Measurements from ENCODE around the gene ADIPOQ. TPM values are rescaled to one million over a fixed set of nuclear protein-coding genes. Genes with fewer than 3 reads are reported as not detected.
A peak's percentile ranks its signal among the peaks of the same experiment; 100 is the strongest.

Gene ADIPOQ
- polyA plus RNA-seq, 1 donor (not counting 4 experiments of a cell fraction or from before 2014, with no cell fraction given), result not detected

DNA sequence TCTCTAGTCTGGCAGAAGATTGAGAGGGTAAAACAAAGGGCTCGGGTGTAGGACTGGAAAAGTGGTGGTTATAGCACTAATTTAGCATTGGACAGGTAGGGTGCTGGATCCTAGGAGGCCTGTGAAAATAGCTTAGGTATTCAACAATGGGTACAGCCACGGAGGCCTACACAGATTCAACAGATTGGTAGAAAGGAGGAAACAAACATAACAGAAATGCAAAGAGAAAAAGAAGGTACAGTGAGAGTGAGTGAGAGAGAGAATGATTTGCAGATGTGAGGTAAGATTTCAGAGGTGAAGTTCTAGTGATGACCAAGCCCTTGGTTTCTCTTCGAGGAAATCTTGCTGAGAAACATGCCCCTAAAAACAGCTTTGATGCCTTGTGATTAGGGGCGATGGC, 37.9 kb downstream of the ADIPOQ start:
- no peak overlapping the region for H3K9ac ChIP-seq (ENCODE audit: control insufficient read depth, extremely low read depth, insufficient read depth, low read length)
- peaks cover 21% of the 10 kb centered on the region for H3K4me1 ChIP-seq (ENCODE audit: control insufficient read depth, extremely low read depth, insufficient read depth, low read length)
- H3K4me3 ChIP-seq (ENCODE audit: control insufficient read depth in 2 of 3, extremely low read depth in 1 of 3, insufficient read depth in 2 of 3, low read depth in 1 of 3, low read length in 3 of 3), result no peak overlapping the region
- H3K9me1 ChIP-seq (ENCODE audit: control insufficient read depth, extremely low read depth, insufficient read depth, low read length), result no peaks in the 10 kb centered on the region
- H3K27ac ChIP-seq (ENCODE audit: control insufficient read depth, insufficient read depth, low read length), result no peak overlapping the region
- H3K4me2 ChIP-seq (ENCODE audit: control insufficient read depth, extremely low read depth, insufficient read depth, low read depth, low read length), result no peak overlapping the region
- no peaks in the 10 kb centered on the region for H3K79me2 ChIP-seq (ENCODE audit: control insufficient read depth, insufficient read depth, low read length)
- FAIRE-seq (no peak), DNase-seq (ENCODE audit: low read depth, low spot score) (no peak)
- H3K27me3 ChIP-seq (ENCODE audit: control insufficient read depth, extremely low read depth, insufficient read depth, low read length), result no peaks in the 10 kb centered on the region
- H4K20me1 ChIP-seq (ENCODE audit: control insufficient read depth, extremely low read depth, insufficient read depth, low read length), result no peaks in the 10 kb centered on the region
- TF ChIP-seq EZH2 (IDR thresholded peaks at IDR 0.05; ENCODE audit: low read length), result no peak
- TF ChIP-seq CTCF (optimal IDR thresholded peaks at IDR 0.05 in 1 of 3, IDR thresholded peaks at IDR 0.05 in 1 of 3, conservative IDR thresholded peaks at IDR 0.05 in 1 of 3; ENCODE audit: extremely low read depth in 1 of 3, insufficient read depth in 2 of 3, low read length in 3 of 3), result no peak
- H3K36me3 ChIP-seq (ENCODE audit: control insufficient read depth in 2 of 2, extremely low read depth in 1 of 2, insufficient read depth in 2 of 2, low read length in 2 of 2), result no peaks in the 10 kb centered on the region
- no peak overlapping the region for H2AFZ ChIP-seq (ENCODE audit: control insufficient read depth, low read length)
- dilution Hi-C loops (cut with MboI; ENCODE audit: extremely low pct_ligation_motif_present, low sequenced_read_pairs), result no loop called here
- H3K9me3 ChIP-seq (ENCODE audit: control insufficient read depth, low read depth, low read length), result no peaks in the 10 kb centered on the region

GRCh38 chr3:186882150-186882524, 39.6 kb downstream of the ADIPOQ start:
- no peaks in the 10 kb centered on the region for H3K9me3 ChIP-seq (ENCODE audit: control insufficient read depth, low read depth, low read length)
- TF ChIP-seq EZH2 (IDR thresholded peaks at IDR 0.05; ENCODE audit: low read length), result no peak
- TF ChIP-seq CTCF (optimal IDR thresholded peaks at IDR 0.05 in 1 of 3, IDR thresholded peaks at IDR 0.05 in 1 of 3, conservative IDR thresholded peaks at IDR 0.05 in 1 of 3; ENCODE audit: extremely low read depth in 1 of 3, insufficient read depth in 2 of 3, low read length in 3 of 3), result no peak
- H3K4me3 ChIP-seq (ENCODE audit: control insufficient read depth in 2 of 3, extremely low read depth in 1 of 3, insufficient read depth in 2 of 3, low read depth in 1 of 3, low read length in 3 of 3), result no peak overlapping the region
- peak overlapping the region; percentile 54 for H2AFZ ChIP-seq (ENCODE audit: control insufficient read depth, low read length)
- H3K27me3 ChIP-seq (ENCODE audit: control insufficient read depth, extremely low read depth, insufficient read depth, low read length), result no peaks in the 10 kb centered on the region
- no peak overlapping the region for H3K4me2 ChIP-seq (ENCODE audit: control insufficient read depth, extremely low read depth, insufficient read depth, low read depth, low read length)
- no peaks in the 10 kb centered on the region for H4K20me1 ChIP-seq (ENCODE audit: control insufficient read depth, extremely low read depth, insufficient read depth, low read length)
- no peak overlapping the region for H3K9ac ChIP-seq (ENCODE audit: control insufficient read depth, extremely low read depth, insufficient read depth, low read length)
- H3K4me1 ChIP-seq (ENCODE audit: control insufficient read depth, extremely low read depth, insufficient read depth, low read length), result peaks cover 21% of the 10 kb centered on the region
- FAIRE-seq (no peak), DNase-seq (ENCODE audit: low read depth, low spot score) (no peak)
- H3K79me2 ChIP-seq (ENCODE audit: control insufficient read depth, insufficient read depth, low read length), result no peaks in the 10 kb centered on the region
- dilution Hi-C loops (cut with MboI; ENCODE audit: extremely low pct_ligation_motif_present, low sequenced_read_pairs), result no loop called here
- no peaks in the 10 kb centered on the region for H3K9me1 ChIP-seq (ENCODE audit: control insufficient read depth, extremely low read depth, insufficient read depth, low read length)
- H3K36me3 ChIP-seq (ENCODE audit: control insufficient read depth in 2 of 2, extremely low read depth in 1 of 2, insufficient read depth in 2 of 2, low read length in 2 of 2), result no peaks in the 10 kb centered on the region
- peak overlapping the region; percentile 61 for H3K27ac ChIP-seq (ENCODE audit: control insufficient read depth, insufficient read depth, low read length)
